Thyroid gland (tissue), 4 donors: ENCODE data around the gene DUOX2.

Source experiments
- POLR2A ChIP-seq, 2 donors: fragments of 450-650 bp; IDR thresholded peaks; one replicate each; pipeline ENCODE4 v1.6.1; 2017; ENCODE audit warnings: antibody characterized with exemption in 2 of 2, mild to moderate bottlenecking in 2 of 2, moderate library complexity in 1 of 2
- TF ChIP-seq, protein P1 (sequence below), 6 experiments: fragments of 200-600 bp in 3 of 6; fragments of 450-650 bp in 3 of 6; sonication (generic) in 3 of 6; IDR thresholded peaks; one replicate each; pipeline ENCODE4 v1.5.1; 2016 to 2019; ENCODE audit warnings: antibody characterized with exemption in 6 of 6, mild to moderate bottlenecking in 2 of 6, inconsistent platforms in 1 of 6, moderate library complexity in 1 of 6

DNA sequence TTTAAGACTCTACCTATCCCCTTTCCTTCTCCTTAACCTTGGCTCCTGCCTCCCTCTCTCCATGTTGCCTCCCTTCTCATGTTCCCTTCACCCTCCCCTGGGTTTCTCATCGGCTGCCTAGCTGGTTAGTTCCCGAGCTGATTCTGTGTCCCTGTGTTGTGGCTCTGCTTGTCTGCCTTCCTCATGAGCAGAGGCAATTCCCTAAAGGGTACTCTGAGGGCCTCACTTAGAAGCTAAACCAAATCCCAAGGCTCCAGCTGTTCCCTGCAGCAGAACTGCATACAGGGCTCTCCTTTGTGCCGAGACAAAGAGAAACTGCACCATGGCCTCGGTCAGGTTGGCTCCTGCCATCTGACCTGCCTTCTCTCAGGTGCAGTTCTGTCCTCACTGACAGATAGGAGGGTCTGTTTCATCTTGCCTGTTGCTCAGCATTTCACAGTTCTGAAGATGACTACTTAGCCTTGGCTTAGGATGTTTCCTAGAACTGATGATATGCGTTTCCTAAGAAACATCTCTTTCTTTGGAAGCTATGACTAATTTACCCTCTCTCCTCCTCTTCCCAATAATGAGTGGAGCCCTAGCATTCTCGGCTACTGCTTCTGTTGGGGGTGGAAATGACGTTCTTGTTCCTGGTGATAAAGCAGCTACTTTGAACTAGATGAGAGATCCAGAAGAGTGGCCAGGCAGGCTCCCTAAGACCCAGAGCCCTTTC is 42.9 kb upstream of the DUOX2 start:
- TF ChIP-seq POLR2A (IDR thresholded peaks at IDR 0.05), result no peak
- TF ChIP-seq, protein P1, sequence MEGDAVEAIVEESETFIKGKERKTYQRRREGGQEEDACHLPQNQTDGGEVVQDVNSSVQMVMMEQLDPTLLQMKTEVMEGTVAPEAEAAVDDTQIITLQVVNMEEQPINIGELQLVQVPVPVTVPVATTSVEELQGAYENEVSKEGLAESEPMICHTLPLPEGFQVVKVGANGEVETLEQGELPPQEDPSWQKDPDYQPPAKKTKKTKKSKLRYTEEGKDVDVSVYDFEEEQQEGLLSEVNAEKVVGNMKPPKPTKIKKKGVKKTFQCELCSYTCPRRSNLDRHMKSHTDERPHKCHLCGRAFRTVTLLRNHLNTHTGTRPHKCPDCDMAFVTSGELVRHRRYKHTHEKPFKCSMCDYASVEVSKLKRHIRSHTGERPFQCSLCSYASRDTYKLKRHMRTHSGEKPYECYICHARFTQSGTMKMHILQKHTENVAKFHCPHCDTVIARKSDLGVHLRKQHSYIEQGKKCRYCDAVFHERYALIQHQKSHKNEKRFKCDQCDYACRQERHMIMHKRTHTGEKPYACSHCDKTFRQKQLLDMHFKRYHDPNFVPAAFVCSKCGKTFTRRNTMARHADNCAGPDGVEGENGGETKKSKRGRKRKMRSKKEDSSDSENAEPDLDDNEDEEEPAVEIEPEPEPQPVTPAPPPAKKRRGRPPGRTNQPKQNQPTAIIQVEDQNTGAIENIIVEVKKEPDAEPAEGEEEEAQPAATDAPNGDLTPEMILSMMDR (IDR thresholded peaks at IDR 0.05), result no peak
